ENCODE measurements around the gene WFDC5. TPM values are rescaled to one million over a fixed set of nuclear protein-coding genes. Genes with fewer than 3 reads are reported as not detected.

WFDC5 gene
- total and polyA plus RNA-seq, 8 donors: 3.7 TPM; not detected in 7

- Histone ChIP-seq H3K9me3 (peaks cover 0 to 4% (median 0%) of the 10 kb centered on the region in 4 donors), H3K36me3 (no peaks in the 10 kb centered on the region)
These were observed 4.7 kb upstream of the WFDC5 start for GRCh38 chr20:45119556-45120266.

GRCh38 chr20:45118028-45118427, 3.1 kb upstream of the WFDC5 start:
- Histone ChIP-seq H3K4me3 (no peak overlapping the region), H3K4me1 (no peaks in the 10 kb centered on the region), H3K27me3 (peaks cover 0 to 55% (median 0%) of the 10 kb centered on the region in 3 donors), H3K36me3 (no peaks in the 10 kb centered on the region), H3K27ac (no peak overlapping the region), H3K9me3 (no peaks in the 10 kb centered on the region)
- DNase-seq: no peak
- 69 to 81% (median 74%) methylated on average over 2 of the region's 2 CpGs for WGBS, 5 donors
- intact Hi-C loops (cut with DNase I; ENCODE audit: low total_unique reads): no loop called here
- TF ChIP-seq, protein P1, sequence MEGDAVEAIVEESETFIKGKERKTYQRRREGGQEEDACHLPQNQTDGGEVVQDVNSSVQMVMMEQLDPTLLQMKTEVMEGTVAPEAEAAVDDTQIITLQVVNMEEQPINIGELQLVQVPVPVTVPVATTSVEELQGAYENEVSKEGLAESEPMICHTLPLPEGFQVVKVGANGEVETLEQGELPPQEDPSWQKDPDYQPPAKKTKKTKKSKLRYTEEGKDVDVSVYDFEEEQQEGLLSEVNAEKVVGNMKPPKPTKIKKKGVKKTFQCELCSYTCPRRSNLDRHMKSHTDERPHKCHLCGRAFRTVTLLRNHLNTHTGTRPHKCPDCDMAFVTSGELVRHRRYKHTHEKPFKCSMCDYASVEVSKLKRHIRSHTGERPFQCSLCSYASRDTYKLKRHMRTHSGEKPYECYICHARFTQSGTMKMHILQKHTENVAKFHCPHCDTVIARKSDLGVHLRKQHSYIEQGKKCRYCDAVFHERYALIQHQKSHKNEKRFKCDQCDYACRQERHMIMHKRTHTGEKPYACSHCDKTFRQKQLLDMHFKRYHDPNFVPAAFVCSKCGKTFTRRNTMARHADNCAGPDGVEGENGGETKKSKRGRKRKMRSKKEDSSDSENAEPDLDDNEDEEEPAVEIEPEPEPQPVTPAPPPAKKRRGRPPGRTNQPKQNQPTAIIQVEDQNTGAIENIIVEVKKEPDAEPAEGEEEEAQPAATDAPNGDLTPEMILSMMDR (IDR thresholded peaks at IDR 0.05): no peak
- no peak for TF ChIP-seq EP300 (IDR thresholded peaks at IDR 0.05)
- no peak for TF ChIP-seq POLR2AphosphoS5 (IDR thresholded peaks at IDR 0.05)
- TF ChIP-seq POLR2A (IDR thresholded peaks at IDR 0.05): no peak

More at GRCh38 chr20:45119556-45120266, 4.7 kb upstream of the WFDC5 start:
- no peaks in the 10 kb centered on the region for H3K4me1 ChIP-seq
- no peak for DNase-seq
- no peak for TF ChIP-seq POLR2AphosphoS5 (IDR thresholded peaks at IDR 0.05)
- TF ChIP-seq, protein P1 (IDR thresholded peaks at IDR 0.05): no peak
- no peak for TF ChIP-seq POLR2A (IDR thresholded peaks at IDR 0.05)
- no peak for TF ChIP-seq EP300 (IDR thresholded peaks at IDR 0.05)
- WGBS, 5 donors: 73 to 91% (median 86%) methylated on average over 2 of the region's 2 CpGs
- no peak overlapping the region for H3K4me3 ChIP-seq
- peaks cover 0 to 57% (median 8%) of the 10 kb centered on the region in 3 donors for H3K27me3 ChIP-seq
- intact Hi-C loops (cut with DNase I; ENCODE audit: low total_unique reads): no loop called here
- H3K27ac ChIP-seq: no peak overlapping the region

- Histone ChIP-seq H3K4me3 (no peak overlapping the region), H3K9me3 (no peaks in the 10 kb centered on the region), H3K27ac (no peak overlapping the region), H3K36me3 (no peaks in the 10 kb centered on the region), H3K4me1 (no peaks in the 10 kb centered on the region), H3K27me3 (peaks cover 0 to 55% (median 0%) of the 10 kb centered on the region in 3 donors)
- intact Hi-C loops (cut with DNase I; ENCODE audit: low total_unique reads): no loop called here
- DNase-seq: no peak
- WGBS, 5 donors: 30 to 52% (median 41%) methylated on average over 4 of the region's 4 CpGs
- TF ChIP-seq POLR2A (IDR thresholded peaks at IDR 0.05) (no peak), POLR2AphosphoS5 (IDR thresholded peaks at IDR 0.05) (peak in 1 of 3 donors; percentile 10), EP300 (IDR thresholded peaks at IDR 0.05) (no peak)
- TF ChIP-seq, protein P1 (IDR thresholded peaks at IDR 0.05): no peak
These were observed 2.6 kb upstream of the WFDC5 start for GRCh38 chr20:45117581-45117980.

- no peak overlapping the region for H3K27ac ChIP-seq
- H3K4me1 ChIP-seq: peaks cover 0 to 4% (median 0%) of the 10 kb centered on the region in 4 donors
- H3K4me3 ChIP-seq: no peak overlapping the region
- H3K36me3 ChIP-seq: no peaks in the 10 kb centered on the region
- 76 to 81% (median 78%) methylated on average over 4 of the region's 4 CpGs for WGBS, 5 donors
- intact Hi-C loops (cut with DNase I; ENCODE audit: low total_unique reads): no loop called here
- no peaks in the 10 kb centered on the region for H3K9me3 ChIP-seq
- no peak for DNase-seq
- H3K27me3 ChIP-seq: peaks cover 0 to 72% (median 8%) of the 10 kb centered on the region in 3 donors
- TF ChIP-seq POLR2AphosphoS5 (IDR thresholded peaks at IDR 0.05) (no peak), EP300 (IDR thresholded peaks at IDR 0.05) (no peak), POLR2A (IDR thresholded peaks at IDR 0.05) (no peak)
- TF ChIP-seq, protein P1 (IDR thresholded peaks at IDR 0.05): no peak
These were observed 855 bp upstream of the WFDC5 start for GRCh38 chr20:45115829-45116228.
